ENCODE results near the gene PRR29. TPM values are rescaled to one million over a fixed set of nuclear protein-coding genes. Genes with fewer than 3 reads are reported as not detected.
A peak's percentile ranks its signal among the peaks of the same experiment; 100 is the strongest.

The PRR29 gene
- total and polyA plus RNA-seq, 2 donors (not counting 1 experiment from before 2014, with no cell fraction given) = 0.03 TPM; not detected in 1

DNA sequence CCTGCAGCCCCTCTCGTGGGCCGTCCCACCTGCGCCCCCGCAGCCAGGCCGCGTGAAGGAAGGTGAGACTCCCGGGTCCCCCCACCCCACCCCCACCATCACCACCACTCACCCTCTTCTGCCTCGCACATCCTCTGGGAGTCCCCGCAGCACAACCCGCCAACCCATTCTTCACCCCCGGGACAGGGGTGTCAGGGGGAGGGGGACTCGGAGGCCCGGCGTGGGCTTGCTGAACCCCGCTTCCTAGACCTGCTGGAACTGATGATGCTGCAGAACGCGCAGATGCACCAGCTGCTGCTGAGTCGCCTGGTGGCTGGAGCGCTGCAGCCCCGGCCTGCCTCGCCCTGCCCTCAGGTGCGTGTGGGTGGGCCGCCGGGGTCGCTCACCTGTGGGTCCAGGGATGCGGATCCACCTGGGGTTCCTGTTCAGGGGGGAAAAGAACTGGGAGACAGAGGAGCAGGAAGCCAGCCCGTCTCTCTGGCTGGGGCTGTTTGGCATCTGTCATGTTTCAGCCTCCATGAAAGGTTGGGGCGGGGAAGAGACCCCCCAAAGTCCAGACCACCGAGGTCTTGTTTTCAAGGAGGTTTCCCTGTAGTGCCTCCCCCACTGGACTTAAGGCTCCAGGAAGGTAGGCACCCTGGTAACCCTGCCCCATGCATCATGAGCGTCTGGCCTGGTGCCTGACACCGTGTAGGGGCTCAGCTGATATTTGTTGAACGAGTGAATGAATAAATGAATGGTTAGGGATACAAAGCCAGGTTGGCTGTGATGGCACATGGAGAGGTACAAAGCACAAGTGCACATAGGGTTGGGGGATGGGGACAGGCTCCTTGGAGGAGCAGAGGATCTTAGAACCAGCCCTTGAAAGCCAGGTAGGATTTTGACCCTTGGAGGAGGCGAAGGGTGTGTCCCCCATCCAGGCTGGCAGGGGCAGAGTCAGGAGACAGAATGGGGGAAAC, 849 bp downstream of the PRR29 start:
- TF ChIP-seq, protein P1, sequence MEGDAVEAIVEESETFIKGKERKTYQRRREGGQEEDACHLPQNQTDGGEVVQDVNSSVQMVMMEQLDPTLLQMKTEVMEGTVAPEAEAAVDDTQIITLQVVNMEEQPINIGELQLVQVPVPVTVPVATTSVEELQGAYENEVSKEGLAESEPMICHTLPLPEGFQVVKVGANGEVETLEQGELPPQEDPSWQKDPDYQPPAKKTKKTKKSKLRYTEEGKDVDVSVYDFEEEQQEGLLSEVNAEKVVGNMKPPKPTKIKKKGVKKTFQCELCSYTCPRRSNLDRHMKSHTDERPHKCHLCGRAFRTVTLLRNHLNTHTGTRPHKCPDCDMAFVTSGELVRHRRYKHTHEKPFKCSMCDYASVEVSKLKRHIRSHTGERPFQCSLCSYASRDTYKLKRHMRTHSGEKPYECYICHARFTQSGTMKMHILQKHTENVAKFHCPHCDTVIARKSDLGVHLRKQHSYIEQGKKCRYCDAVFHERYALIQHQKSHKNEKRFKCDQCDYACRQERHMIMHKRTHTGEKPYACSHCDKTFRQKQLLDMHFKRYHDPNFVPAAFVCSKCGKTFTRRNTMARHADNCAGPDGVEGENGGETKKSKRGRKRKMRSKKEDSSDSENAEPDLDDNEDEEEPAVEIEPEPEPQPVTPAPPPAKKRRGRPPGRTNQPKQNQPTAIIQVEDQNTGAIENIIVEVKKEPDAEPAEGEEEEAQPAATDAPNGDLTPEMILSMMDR (IDR thresholded peaks at IDR 0.05) = no peak
- TF ChIP-seq EZH2 (IDR thresholded peaks at IDR 0.05; ENCODE audit: borderline replicate concordance, insufficient read depth, low read depth, low read length, poor library complexity, severe bottlenecking) = no peak
- Histone ChIP-seq H3K4me1 (ENCODE audit: control insufficient read depth in 2 of 2, insufficient read depth in 2 of 2, low read length in 2 of 2) (peaks cover 20 to 24% of the 10 kb centered on the region in 2 donors), H4K20me1 (ENCODE audit: control insufficient read depth, insufficient read depth, low read length, poor library complexity, severe bottlenecking) (peaks cover 31% of the 10 kb centered on the region), H3K4me3 (ENCODE audit: control extremely low read depth in 1 of 5, extremely low read depth in 1 of 5, insufficient read depth in 1 of 5, low read depth in 2 of 5, low read length in 4 of 5) (peak overlapping the region in 4 of 5 experiments; percentile 60 to 68 (median 64)), H3K27me3 (replicated peaks in 1 of 4; ENCODE audit: control extremely low read depth in 1 of 4, control insufficient read depth in 3 of 4, insufficient read depth in 4 of 4, low read length in 3 of 4) (peaks cover 0 to 20% (median 5%) of the 10 kb centered on the region in 4 experiments), H3K36me3 (replicated peaks in 1 of 2; ENCODE audit: control extremely low read depth in 1 of 2, control insufficient read depth in 1 of 2, extremely low read depth in 1 of 2, insufficient read depth in 2 of 2, low read length in 1 of 2) (peaks cover 0 to 18% of the 10 kb centered on the region in 2 experiments), H3K27ac (ENCODE audit: low read length in 2 of 2) (no peak overlapping the region), H3K4me2 (replicated peaks; ENCODE audit: low read depth, low read length, poor library complexity, severe bottlenecking) (peak overlapping the region; percentile 97), H3K9me3 (ENCODE audit: control extremely low read depth in 1 of 3, control insufficient read depth in 2 of 3, insufficient read depth in 1 of 3, low read length in 2 of 3) (no peaks in the 10 kb centered on the region), H3K79me2 (ENCODE audit: control insufficient read depth, insufficient read depth, low read length) (no peaks in the 10 kb centered on the region), H2AFZ (ENCODE audit: insufficient read depth, low read depth, low read length, poor library complexity, severe bottlenecking) (peak overlapping the region; percentile 81), H3K9ac (ENCODE audit: low read length) (peak overlapping the region; percentile 72)
- POLR2A ChIA-PET = interaction anchor here (1.4 kb wide), 1 partner anchor 68 kb away, joined by 3 read pairs; no protein-coding TSS in a partner anchor
- Mint-ChIP-seq H3K4me1 (peaks cover 27% of the 10 kb centered on the region), H3K4me3 (peak overlapping the region; percentile 69), H3K27me3 (peaks cover 10% of the 10 kb centered on the region), H3K27ac (peak overlapping the region; percentile 32), H3K9me3 (ENCODE audit: insufficient read depth) (no peaks in the 10 kb centered on the region)
- peak; percentile 22 for ATAC-seq (ENCODE audit: low read depth)
- DNase-seq = peak; percentile 42
- intact Hi-C loops (cut with micrococcal nuclease) = loop anchor here (1.0 kb wide), 2 partner anchors 17 to 21 kb away; partner anchors contain the start of gene ICAM2
- CTCF ChIA-PET = interaction anchor here (0.6 to 7.5 kb wide), 7 partner anchors 19 to 135 kb away, joined by 3 to 89 read pairs (median 5); partner anchors contain the start of gene ICAM2
- WGBS (ENCODE audit: insufficient coverage) = 19% methylated on average over 22 of the region's 33 CpGs
